Tibial nerve (tissue), 4 donors: ENCODE results near the gene FATE1. TPM values are rescaled to one million over a fixed set of nuclear protein-coding genes. Genes with fewer than 3 reads are reported as not detected.

Source experiments
- DNase-seq, 2 donors: peaks; one replicate each; pipeline ENCODE4 v3.0.0-alpha.2; 2019; ENCODE audit warnings: low spot score in 2 of 2
- H3K27ac ChIP-seq, 4 donors: fragments of 200-600 bp; sonication (generic) in 3 of 4; one replicate each; pipeline ENCODE4 v1.5.1; 2017 to 2019; ENCODE audit warnings: mild to moderate bottlenecking in 1 of 4
- H3K27me3 ChIP-seq, 2 donors: fragments of 200-600 bp; sonication (generic) in 1 of 2; one replicate each; pipeline versions ENCODE4 v1.5.1 to v1.6.0; 2017 to 2019
- H3K36me3 ChIP-seq, 3 donors: fragments of 200-600 bp; sonication (generic); one replicate each; pipeline ENCODE4 v1.5.1; 2018 to 2019
- H3K4me1 ChIP-seq, 4 donors: fragments of 200-600 bp; sonication (generic) in 3 of 4; one replicate each; pipeline ENCODE4 v1.5.1; 2017 to 2019
- H3K4me3 ChIP-seq, 4 donors: fragments of 200-600 bp; sonication (generic) in 3 of 4; one replicate each; pipeline ENCODE4 v1.5.1; 2017 to 2019; ENCODE audit warnings: mild to moderate bottlenecking in 1 of 4, moderate library complexity in 1 of 4
- H3K9me3 ChIP-seq, 4 donors: fragments of 200-600 bp; sonication (generic) in 3 of 4; one replicate each; pipeline ENCODE4 v1.5.1; 2017 to 2019
- EP300 ChIP-seq, 2 donors: sonication (generic); formaldehyde crosslinking; IDR thresholded peaks; one replicate each; pipeline ENCODE4 v1.6.1; 2017; ENCODE audit warnings: antibody characterized with exemption in 2 of 2, mild to moderate bottlenecking in 1 of 2
- POLR2A ChIP-seq, 2 donors: fragments of 450-650 bp; IDR thresholded peaks; one replicate each; pipeline ENCODE4 v1.6.1; 2017; ENCODE audit warnings: antibody characterized with exemption in 2 of 2, mild to moderate bottlenecking in 2 of 2, moderate library complexity in 2 of 2
- WGBS, 2 donors: methylation state at CpG; one replicate each; pipeline ENCODE4 v1.1.5; 2018; 5-methylcytosine and 5-hydroxymethylcytosine counted together
- total RNA-seq, 4 donors: library from RNA; depleted of rRNA; stranded (reverse); fragments of >200 nt; gene quantifications; one replicate each; pipeline ENCODE4 v1.1.0, GENCODE V29; 2016
- TF ChIP-seq, protein P1 (sequence below), 5 experiments: fragments of 200-600 bp in 3 of 5; fragments of 450-650 bp in 2 of 5; sonication (generic) in 3 of 5; IDR thresholded peaks; one replicate each; pipeline ENCODE4 v1.5.1; 2016 to 2019; ENCODE audit warnings: antibody characterized with exemption in 5 of 5, mild to moderate bottlenecking in 3 of 5, moderate library complexity in 2 of 5

Gene FATE1
- total RNA-seq, 4 donors from 2014 or later, result not detected

GRCh38 chrX:151734446-151734845 is 18.6 kb downstream of the FATE1 start, which contains the start of gene CNGA2:
TSS of gene CNGA2 (plus strand) at chrX:151734746. CDS start at chrX:151738484, 3,738 bp downstream.
- no peak within 1 kb of the TSS for H3K27ac ChIP-seq
- no peaks in the 10 kb centered on the region for H3K4me1 ChIP-seq
- DNase-seq, result no peak
- no peak within 1 kb of the TSS for H3K4me3 ChIP-seq
- H3K9me3 ChIP-seq, result no peaks in the 10 kb centered on the region
- H3K27me3 ChIP-seq, result no peaks in the 10 kb centered on the region
- TF ChIP-seq, protein P1, sequence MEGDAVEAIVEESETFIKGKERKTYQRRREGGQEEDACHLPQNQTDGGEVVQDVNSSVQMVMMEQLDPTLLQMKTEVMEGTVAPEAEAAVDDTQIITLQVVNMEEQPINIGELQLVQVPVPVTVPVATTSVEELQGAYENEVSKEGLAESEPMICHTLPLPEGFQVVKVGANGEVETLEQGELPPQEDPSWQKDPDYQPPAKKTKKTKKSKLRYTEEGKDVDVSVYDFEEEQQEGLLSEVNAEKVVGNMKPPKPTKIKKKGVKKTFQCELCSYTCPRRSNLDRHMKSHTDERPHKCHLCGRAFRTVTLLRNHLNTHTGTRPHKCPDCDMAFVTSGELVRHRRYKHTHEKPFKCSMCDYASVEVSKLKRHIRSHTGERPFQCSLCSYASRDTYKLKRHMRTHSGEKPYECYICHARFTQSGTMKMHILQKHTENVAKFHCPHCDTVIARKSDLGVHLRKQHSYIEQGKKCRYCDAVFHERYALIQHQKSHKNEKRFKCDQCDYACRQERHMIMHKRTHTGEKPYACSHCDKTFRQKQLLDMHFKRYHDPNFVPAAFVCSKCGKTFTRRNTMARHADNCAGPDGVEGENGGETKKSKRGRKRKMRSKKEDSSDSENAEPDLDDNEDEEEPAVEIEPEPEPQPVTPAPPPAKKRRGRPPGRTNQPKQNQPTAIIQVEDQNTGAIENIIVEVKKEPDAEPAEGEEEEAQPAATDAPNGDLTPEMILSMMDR (IDR thresholded peaks at IDR 0.05), result no peak
- TF ChIP-seq EP300 (IDR thresholded peaks at IDR 0.05), result no peak
- no peak for TF ChIP-seq POLR2A (IDR thresholded peaks at IDR 0.05)
- 60 to 85% methylated on average over 4 of the region's 4 CpGs for WGBS, 2 donors
- H3K36me3 ChIP-seq, result no peaks in the 10 kb centered on the region

- Histone ChIP-seq H3K27me3 (no peaks in the 10 kb centered on the region), H3K27ac (no peak overlapping the region), H3K36me3 (no peaks in the 10 kb centered on the region), H3K4me3 (no peak overlapping the region), H3K9me3 (no peaks in the 10 kb centered on the region), H3K4me1 (no peaks in the 10 kb centered on the region)
- TF ChIP-seq, protein P1 (IDR thresholded peaks at IDR 0.05), result no peak
- TF ChIP-seq EP300 (IDR thresholded peaks at IDR 0.05) (no peak), POLR2A (IDR thresholded peaks at IDR 0.05) (no peak)
- DNase-seq, result no peak
- 57 to 83% methylated on average over 2 of the region's 2 CpGs for WGBS, 2 donors
Observed at GRCh38 chrX:151735219-151735618, 19.4 kb downstream of the FATE1 start.

DNA sequence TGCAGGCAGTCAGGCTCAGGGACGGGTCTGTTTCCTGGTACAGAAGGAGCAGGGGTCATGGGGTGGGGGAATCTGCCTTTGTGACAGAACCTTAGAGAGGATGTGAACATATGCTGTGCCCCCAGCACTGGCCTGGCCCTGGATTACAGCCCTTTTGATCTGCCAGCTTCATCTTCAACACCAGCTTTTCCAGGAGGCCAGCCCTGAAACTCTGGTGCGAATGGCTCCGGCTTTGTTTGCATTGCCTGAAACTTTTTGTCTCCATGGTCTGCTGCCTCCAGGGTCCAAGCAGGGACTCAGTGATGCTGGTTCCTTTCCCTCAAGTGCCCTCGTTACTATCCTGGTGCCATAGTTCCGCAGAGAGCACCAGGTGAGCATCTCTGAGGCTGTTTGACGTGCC is 20.9 kb downstream of the FATE1 start:
- H3K27ac ChIP-seq, result no peak overlapping the region
- WGBS, 2 donors, result 60 to 93% methylated on average over 5 to 6 of the region's 6 CpGs
- DNase-seq, result no peak
- H3K4me1 ChIP-seq, result no peaks in the 10 kb centered on the region
- H3K36me3 ChIP-seq, result no peaks in the 10 kb centered on the region
- H3K9me3 ChIP-seq, result no peaks in the 10 kb centered on the region
- no peak overlapping the region for H3K4me3 ChIP-seq
- TF ChIP-seq EP300 (IDR thresholded peaks at IDR 0.05) (no peak), POLR2A (IDR thresholded peaks at IDR 0.05) (no peak)
- no peaks in the 10 kb centered on the region for H3K27me3 ChIP-seq

DNA sequence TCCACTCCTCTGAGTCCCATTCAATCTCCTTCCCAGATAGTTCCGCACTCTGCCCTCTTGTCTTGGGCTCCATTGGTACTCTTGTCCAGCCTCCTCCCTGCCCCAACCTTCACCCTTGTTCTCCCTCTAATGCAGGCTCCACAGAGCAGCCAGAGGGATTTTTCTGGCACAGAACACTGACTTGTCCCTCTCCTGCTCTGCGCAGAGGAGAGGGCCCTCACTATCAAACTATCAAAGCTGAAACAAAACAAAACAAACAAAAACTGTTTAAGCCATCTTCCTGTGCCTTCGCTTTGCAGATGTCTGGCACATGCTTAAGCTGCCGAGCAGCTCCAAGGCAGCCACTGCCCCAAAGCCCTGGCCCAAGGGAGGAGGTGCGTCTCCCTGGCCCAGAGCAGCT is 21.7 kb downstream of the FATE1 start:
- no peaks in the 10 kb centered on the region for H3K9me3 ChIP-seq

GRCh38 chrX:151738751-151739150 is 22.9 kb downstream of the FATE1 start:
- no peak for DNase-seq
- no peaks in the 10 kb centered on the region for H3K4me1 ChIP-seq
- WGBS, 2 donors, result 45 to 76% methylated on average over 2 to 7 of the region's 7 CpGs
- H3K4me3 ChIP-seq, result no peak overlapping the region
- H3K27ac ChIP-seq, result no peak overlapping the region
- no peak for TF ChIP-seq POLR2A (IDR thresholded peaks at IDR 0.05)
- TF ChIP-seq EP300 (IDR thresholded peaks at IDR 0.05), result no peak
- TF ChIP-seq, protein P1 (IDR thresholded peaks at IDR 0.05), result no peak
- no peaks in the 10 kb centered on the region for H3K36me3 ChIP-seq
- no peaks in the 10 kb centered on the region for H3K9me3 ChIP-seq
- H3K27me3 ChIP-seq, result no peaks in the 10 kb centered on the region

More for the DNA sequence above, 21.7 kb downstream of the FATE1 start:
- Histone ChIP-seq H3K27me3 (no peaks in the 10 kb centered on the region), H3K4me3 (no peak overlapping the region), H3K4me1 (no peaks in the 10 kb centered on the region), H3K36me3 (no peaks in the 10 kb centered on the region), H3K27ac (no peak overlapping the region)
- 56 to 67% methylated on average over 5 of the region's 5 CpGs for WGBS, 2 donors
- no peak for TF ChIP-seq EP300 (IDR thresholded peaks at IDR 0.05)
- TF ChIP-seq, protein P1 (IDR thresholded peaks at IDR 0.05), result no peak
- no peak for DNase-seq

GRCh38 chrX:151741606-151742005 is 25.8 kb downstream of the FATE1 start:
- no peaks in the 10 kb centered on the region for H3K4me1 ChIP-seq
- no peak for DNase-seq
- H3K27ac ChIP-seq, result no peak overlapping the region
- no peak overlapping the region for H3K4me3 ChIP-seq
- no peaks in the 10 kb centered on the region for H3K36me3 ChIP-seq
- TF ChIP-seq EP300 (IDR thresholded peaks at IDR 0.05), result no peak
- TF ChIP-seq, protein P1 (IDR thresholded peaks at IDR 0.05), result no peak
- no peak for TF ChIP-seq POLR2A (IDR thresholded peaks at IDR 0.05)
- H3K27me3 ChIP-seq, result no peaks in the 10 kb centered on the region
- no peaks in the 10 kb centered on the region for H3K9me3 ChIP-seq
- 72% methylated on average over 4 of the region's 4 CpGs for WGBS, 2 donors
